SH-SY5Y (cell line): ENCODE data around the gene AFF2.

Experiments used
- GATA2 ChIP-seq: IDR thresholded peaks from 2 replicates; pipeline ENCODE4 v1.6.1; 2011; ENCODE audit warnings: mild to moderate bottlenecking, low read depth, low read length
- GATA3 ChIP-seq: IDR thresholded peaks from 2 replicates; pipeline ENCODE4 v1.6.1; 2011; ENCODE audit warnings: low read depth, mild to moderate bottlenecking, low read length, moderate library complexity

- TF ChIP-seq GATA3: no peak
- TF ChIP-seq GATA2: no peak
These were observed 415.1 kb downstream of the AFF2 start for GRCh38 chrX:148915474-148915873.
